Measurements from ENCODE around the gene THSD8.

Gene THSD8

DNA sequence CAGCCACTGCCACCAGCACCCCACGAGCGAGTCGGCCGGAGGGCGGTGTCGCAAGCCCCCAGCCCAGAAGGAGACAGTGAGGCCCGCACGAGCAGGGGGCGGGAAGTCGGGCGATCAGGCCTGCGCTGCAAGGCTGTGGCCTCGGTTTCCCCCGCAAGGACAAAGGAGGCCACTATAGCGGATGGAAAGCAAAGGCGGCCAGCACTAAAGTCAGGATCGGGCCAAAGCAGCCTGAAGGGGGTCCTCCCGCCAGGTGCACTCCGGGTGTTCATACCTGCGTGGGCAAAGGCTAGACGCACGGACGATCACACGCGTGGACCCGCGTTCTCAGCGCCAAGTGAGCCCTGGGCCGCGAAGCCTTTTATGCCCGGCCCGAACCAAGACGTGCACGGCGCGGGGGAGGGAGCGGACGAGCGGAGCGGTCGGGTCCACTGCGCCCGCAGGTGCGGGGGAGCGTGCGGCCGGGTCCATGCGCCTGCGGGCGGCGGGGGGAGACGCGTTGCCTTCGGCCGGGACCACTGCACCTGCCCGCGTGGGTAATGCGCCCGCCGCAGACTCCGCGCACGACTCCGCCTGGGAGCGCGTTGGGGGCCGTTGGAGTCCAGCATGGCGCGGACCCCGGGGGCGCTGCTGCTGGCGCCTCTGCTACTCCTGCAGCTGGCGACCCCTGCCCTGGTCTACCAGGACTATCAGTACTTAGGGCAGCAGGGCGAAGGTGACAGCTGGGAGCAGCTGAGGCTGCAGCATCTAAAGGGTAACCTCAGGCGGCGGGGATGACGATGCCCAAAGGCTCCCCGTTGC lies at the start of gene THSD8, which contains the start of gene PRDX2:
Gene THSD8, plus strand, starts transcription at position 604 of the 801 bp plus-strand sequence. Its CDS starts 3 bp downstream, at position 607.
Gene PRDX2, minus strand, starts transcription at position 335 of the 801 bp plus-strand sequence. CDS start 539 bp downstream, outside the sequence.
- peak in 1 of 2 donors; percentile 72 for DNase-seq (ENCODE audit: low read depth in 2 of 2)

DNA sequence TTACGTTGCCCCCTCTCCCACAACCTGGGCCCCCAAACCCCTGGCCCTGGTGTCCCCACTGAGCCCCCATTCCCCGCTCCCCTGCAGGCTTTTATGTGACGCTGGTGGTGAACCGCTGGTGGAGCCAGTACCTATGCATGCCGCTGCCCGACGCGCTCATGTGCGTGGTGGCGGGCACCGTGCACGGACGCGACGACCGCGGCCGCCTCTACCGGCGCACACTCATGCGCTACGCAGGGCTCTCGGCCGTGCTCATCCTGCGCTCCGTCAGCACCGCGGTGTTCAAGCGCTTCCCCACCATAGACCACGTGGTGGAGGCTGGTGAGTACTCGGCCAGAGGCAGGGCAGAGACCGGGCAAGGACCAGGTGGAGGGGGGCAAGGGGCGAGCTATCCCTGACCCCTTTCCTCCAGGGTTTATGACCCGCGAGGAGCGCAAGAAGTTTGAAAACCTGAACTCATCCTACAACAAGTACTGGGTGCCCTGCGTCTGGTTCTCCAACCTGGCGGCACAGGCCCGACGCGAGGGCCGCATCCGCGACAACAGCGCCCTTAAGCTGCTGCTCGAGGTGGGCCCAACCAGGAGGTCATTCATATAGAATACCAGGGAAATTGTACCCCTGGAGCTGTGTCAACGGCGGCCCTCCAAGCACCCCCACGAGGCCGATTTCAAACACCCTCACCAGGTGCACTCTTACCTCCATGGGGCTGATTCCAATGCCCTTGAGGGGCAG lies 47.2 kb upstream of the THSD8 start:
- no peak for DNase-seq (ENCODE audit: low read depth in 2 of 2)

DNA sequence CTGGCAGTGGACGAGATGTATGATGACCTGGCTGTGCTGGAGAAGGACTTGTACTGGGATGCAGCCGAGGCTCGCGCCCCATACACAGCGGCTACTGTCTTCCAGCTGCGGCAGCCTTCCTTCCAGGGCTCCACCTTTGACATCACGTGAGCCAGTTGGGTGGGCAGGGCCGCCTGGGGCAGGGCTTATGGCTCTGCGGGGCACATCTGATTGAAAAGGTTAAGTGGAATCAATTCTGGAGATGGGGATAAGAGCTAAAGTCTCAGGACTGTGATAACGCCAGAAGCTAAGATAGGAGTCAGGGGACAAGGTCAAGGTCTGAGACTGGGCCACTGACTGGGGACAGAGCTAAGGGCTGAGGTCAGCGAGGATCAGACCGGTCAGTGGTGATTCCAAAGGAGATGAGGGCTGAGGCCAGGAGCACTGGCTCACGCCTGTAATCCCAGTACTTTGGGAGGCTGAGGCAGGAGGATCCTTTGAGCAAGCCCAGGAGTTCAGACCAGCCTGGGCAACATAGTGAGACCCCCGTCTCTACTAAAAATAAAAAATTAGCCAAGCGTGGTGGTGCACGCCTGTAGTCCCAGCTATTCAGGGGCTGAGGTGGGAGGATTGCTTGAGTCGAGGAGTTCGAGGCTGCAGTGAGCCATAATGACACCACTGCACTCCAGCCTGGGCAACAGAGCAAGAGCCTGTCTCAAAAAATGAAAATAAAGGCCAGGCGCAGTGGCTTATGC lies 45.6 kb upstream of the THSD8 start:
- no peak for DNase-seq (ENCODE audit: low read depth in 2 of 2)

DNA sequence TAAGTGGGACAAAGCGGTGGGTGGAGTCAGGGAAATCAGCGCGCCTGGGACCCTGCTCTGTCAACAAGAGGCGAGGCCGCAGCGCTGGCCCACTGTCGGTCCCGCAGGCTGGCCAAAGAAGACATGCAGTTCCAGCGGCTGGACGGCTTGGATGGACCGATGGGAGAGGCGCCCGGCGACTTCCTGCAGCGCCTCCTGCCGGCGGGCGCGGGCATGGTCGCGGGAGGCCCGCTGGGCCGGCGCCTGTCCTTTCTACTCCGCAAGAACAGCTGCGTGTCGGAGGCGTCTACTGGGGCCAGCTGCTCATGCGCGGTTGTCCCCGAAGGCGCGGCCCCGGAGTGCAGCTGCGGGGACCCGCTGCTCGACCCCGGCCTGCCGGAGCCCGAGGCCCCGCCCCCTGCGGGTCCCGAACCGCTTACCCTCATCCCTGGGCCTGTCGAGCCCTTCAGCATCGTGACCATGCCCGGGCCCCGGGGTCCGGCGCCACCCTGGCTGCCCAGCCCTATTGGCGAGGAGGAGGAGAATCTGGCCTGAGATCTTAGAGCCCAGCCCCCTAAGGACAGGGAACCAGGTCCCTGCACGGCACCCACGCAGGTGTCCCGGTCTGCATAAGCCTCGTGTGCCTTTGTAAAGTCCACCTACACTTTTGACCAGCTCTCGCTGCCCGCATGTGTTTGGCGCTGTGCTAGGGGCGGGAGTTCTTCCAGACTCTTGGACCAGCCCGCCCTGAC lies 44.2 kb upstream of the THSD8 start:
- DNase-seq (ENCODE audit: low read depth in 2 of 2) = peak; percentile 46 to 58

DNA sequence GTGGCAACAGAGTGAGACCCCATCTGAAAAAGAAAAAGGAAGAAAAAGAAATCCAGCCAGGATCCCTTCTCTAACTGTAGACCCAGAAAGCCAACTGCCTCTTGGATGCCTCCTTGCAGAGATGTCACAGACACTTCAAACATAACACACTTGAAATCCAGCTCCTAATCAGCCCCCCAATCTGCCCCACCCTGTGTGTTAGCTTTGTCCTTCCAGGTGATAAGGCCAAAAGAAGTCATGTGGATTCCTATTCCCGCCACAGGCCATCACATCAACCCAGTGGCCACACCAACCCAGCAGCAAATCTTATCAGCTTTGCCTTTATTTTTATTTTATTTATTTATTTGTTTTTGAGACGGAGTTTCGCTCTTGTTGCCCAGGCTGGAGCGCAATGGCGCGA lies 42.2 kb upstream of the THSD8 start:
- no peak for DNase-seq (ENCODE audit: low read depth in 2 of 2)

DNA sequence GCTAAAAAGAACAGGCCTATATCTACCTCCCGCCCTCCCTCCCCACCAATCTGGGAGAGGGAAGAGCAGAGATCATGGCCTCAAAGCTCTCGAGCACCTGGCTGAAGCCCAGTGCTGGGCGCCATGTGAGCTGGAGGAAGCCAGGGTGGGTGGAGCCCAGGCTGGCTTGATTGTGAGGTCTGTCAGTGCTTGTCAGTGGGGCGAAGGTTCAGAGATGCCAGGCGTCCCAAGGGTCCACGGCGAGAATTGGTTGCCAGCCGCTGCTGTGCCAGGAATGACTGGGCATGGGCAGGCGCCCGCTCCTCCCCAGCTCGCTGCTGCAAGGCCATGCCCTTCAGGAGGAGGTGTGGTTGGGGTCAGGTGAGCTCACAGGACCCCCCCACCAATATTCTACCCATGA lies 38.8 kb upstream of the THSD8 start:
- no peak for DNase-seq (ENCODE audit: low read depth in 2 of 2)

DNA sequence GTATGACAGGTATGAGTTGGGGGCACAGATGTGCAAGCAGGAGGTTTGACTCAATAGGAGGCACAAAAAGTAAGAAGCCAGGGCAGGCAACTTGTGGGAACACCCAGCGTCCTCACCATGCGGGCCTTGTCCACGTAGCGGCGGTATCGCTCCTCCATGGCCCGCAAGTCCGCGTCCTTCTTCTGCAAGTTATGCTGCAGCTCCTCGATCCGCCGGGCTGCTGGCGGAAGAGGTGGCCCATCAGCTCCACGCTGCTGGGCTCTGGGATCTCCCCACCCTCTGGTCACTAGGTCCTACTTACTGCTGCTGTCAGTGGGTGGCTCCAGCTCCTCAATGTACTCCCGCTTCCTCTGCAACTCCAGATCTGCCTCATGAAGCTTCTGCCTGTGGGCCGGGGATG lies 37.2 kb upstream of the THSD8 start:
- no peak for DNase-seq (ENCODE audit: low read depth in 2 of 2)

DNA sequence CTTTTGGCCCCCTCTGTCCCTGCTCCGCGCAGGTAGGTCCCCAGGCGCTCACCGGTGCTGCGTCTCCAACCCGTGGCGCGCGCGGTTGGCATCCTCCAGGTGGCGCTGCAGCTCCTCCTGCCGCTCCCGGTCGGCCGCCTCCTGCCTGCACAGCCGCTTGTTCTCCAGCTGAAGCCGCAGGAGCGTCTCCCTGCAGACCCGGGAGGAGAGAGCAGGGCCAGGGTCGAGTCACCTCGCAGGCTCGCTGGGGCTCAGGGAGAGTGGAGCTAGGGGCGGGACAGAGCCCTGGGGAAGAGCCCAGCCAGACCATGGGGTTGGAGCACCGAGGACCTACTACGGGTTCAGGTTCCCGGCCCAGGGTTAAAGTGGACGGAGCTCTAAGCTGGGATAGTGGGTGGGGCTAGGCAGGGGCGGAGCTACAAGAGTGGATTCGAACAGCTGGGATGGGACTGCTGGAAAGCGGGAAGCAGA lies 35.8 kb upstream of the THSD8 start:
- DNase-seq (ENCODE audit: low read depth in 2 of 2) = peak; percentile 73 to 84

DNA sequence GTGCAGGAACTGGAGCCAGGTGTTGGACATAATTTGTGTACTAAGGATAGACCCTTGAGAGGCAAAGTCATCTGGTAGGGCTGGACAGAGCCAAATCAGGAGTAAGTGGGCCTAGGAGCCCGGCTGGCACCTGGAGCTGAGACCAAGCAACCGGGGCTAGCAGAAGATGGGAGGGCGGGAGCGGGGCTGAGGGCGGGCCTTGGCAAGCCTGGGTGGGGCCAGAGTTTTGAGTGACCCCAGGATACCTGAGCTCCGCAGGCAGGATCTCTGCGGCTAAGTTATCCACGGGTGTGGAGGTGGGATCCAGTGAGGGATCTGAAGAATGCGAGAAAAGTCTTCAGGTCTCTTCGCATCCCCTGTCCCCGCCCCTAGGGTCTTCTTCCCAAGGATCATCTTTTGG lies 34.7 kb upstream of the THSD8 start:
- DNase-seq (ENCODE audit: low read depth in 2 of 2) = no peak

DNA sequence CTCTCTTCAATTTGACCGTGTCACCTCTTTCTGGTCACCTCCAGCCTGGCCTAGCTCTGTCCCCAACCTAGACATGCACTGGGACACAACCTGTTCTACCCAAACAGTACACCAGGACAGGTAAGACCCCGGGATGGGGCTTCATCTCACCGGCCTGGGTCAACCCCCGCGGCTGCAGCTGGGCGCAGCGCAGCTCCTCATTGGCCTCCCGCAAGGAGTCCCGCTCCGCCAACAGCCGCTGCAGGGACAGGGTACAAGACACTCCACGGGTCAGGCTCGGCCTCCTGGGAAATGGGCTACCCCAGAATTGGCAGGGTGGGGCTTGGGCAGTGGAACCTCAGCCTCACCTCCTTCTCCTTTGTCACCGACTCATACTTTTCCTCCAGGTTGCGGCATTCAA lies 34.2 kb upstream of the THSD8 start:
- DNase-seq (ENCODE audit: low read depth in 2 of 2) = no peak

DNA sequence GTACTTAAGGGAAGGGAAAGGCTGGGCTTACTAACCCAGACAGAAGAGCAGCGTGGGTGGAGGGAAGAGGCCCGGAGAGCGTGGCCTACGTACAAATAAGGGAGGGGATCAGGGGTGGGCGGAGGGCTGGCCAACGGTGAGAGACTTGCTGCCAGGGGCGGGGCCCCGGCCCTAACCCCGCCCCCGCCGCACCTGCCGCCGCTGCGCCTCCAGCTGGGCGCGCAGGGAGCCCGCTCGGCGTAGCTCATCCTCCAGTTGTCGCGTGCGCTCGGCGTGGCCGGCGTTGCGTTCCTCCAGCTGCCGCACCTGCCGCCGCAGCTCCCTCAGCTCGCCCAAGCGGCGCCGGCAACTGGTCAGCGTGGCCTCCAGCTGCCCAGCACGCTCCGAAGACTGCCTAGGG lies 32.2 kb upstream of the THSD8 start:
- DNase-seq (ENCODE audit: low read depth in 2 of 2) = peak in 1 of 2 donors; percentile 58

DNA sequence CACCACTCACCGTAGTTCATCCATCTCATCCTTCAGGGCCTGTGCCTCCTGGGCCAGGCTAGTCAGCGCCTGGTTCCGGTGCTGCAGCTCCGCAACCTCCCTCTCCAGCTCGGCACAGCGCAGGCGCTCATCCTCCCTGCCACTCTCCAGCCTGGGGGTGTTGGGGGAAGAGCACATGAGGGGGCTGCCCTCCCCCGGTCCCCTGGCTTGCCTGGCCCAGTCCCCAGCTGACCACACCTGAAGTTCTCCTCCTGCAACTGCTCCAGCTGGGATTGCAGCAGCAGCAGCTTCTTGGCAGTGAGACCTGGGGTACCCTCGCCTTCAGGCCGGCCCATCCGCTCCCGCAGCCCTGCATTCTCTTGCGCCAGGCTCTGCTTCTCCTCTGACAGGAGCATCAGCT lies 30.9 kb upstream of the THSD8 start:
- no peak for DNase-seq (ENCODE audit: low read depth in 2 of 2)

DNA sequence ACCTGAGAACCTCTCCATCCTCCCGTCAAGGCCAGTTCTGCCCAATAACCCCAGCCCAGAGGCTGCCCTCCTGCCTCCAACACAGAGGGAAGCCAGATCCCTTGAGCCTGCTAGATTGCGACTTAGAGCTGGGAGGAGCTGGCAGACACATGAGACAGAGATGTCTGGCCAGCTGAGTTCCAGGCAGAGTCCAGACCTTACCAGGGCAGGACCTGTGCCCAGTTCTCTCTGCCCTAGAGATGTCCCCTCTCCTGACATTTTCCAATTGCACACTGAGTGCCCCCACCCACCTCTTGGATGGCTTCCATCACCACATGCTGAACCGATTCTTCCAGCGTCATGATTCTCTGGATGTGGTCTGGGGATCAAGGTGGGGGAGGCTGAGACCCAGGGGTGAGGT lies 29.5 kb upstream of the THSD8 start:
- DNase-seq (ENCODE audit: low read depth in 2 of 2) = no peak

DNA sequence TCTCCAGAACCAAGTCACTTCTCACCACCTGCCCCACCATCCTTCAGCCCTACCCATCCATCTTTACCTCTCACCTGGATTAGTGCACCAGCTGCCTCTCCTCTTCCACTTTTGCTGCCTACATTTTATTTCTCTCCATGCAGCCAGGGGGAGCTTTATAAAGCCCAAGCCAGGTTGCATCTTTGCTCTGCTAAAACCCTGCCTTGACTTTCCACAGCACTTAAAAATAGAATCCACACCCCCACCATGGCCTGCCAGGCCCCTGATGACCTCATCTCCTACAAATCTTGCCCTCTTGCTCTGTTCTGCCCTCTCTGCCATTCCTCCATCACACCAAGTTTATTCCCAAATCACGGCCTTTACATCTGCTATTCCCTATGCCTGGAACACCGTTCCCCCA lies 28.3 kb upstream of the THSD8 start:
- no peak for DNase-seq (ENCODE audit: low read depth in 2 of 2)

DNA sequence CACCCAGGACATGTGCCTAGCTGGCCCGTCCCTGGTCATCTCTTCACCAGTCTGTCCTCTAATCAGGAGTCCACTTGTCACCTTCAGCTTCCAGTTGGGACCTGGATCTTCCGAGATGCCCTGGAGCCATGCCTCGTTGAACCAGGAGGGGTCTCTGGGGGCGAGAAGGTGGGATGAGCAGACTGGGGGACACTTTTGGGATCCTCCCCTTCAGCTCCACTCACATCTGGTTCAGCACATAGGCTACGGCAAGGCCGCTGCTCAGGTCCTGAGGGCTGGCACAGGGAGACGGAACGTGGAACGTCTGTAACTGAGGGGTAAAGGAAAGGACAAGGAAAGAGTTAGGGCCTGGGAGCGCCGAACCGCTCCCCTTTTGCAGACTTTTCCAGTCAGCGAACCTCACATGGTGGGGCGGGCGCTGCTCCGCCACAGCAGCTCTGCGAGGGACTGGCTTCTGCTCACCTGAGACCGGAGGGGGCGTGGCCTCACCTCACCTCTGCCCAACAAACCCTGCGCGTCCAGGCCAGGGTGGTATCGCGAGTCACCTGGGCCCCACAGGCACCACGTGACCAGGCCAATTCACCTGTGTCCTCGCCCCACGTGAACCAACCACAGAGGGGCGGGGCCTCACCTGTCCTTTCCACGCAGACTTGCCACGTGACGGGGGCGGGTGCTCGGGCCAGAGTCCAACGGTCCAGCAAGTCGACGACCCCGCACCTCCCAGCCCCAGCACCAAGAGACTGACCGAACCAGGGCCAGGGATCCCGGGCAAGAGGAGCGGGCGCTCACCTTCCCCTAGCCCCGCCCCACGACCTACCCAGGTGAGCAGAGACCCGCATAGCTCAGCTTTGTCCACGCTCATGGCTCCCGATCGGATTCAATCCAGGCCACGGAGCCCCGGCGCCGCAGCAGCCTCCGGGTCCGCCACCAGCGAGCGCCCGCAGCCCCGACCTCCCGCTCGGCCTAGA lies 27.0 kb upstream of the THSD8 start, which contains the start of gene HOOK2:
Gene HOOK2, minus strand, starts transcription at position 965 of the 968 bp plus-strand sequence. Its CDS starts 103 bp downstream, at position 862.
- no peak for DNase-seq (ENCODE audit: low read depth in 2 of 2)

DNA sequence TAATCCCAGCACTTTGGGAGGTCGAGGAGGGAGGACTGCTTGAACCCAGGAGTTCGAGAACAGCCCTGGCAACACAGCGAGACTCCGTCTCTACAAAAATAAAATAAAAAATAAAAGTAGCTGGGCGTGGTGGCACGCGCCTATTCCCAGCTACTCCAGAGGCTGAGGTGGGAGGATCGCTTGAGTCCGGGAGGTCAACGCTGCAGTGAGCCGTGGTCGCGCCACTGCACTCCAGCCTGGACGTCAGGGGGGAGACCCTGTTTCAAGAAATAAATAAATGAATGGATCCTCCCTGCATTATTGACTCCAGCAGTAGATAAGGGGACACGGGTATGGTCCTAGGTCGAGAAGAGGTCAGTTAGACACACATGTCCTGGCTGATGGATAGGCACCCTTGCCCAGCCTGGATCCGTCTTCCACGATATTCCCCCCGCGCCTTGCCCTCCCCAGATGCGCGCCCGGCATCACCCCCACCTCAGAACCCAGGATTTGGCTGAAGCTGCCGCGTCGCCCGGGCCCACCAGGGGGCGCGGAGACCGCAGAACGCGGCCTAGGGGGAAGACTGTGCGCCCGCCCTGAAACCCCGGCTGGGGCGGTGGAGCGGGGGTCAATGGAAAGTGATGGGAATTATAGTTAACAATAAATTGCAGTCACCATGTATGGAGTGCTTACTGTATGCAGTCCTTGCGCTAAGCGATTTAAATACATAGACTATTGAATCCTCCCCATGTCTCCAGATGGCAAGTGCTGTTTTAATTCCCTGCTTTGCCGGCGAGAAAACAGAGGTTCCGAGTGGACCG lies 24.5 kb upstream of the THSD8 start:
- peak; percentile 81 to 83 for DNase-seq (ENCODE audit: low read depth in 2 of 2)

DNA sequence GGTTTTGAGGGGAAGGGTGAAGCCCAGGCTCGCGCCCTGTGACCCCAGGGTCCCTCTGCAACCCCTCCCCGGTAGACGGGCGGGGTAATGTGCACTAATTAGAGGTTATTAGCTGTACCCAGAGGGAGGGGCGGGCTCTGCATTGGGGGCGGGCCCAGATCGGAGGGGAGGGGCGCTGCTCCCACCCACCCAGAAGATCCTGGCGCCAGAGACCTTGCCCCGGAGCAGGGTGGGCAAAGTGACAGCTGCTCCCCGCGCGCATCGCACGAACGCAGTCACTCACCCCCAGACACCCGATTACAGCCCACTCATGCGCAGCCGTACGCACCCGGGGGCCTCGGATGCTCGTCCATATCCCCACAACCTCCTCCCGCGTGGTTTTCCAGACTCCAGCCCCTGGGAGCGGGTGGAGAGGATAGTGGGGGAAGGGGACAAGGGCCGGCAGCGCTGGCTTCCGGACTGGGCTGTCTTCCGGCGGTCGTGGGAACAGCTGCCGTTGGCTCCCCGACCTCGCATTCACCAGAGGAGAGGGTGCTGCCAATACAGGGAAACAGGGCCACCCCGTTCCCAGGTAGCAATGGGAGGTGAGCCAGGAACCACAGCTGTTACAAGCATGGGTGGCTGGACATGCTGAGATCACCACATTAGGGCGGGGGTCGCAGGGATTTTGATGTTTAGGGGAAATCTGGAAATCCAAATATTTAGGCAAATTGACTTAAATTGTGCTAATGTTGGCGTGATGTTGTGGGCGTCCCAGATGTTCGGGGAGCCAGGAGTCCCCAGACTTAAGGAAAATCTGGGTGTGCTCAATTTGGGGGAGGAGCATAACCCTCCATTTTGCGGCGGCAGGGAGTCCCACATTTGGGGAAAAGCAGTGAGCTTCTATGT lies 23.6 kb upstream of the THSD8 start:
- peak in 1 of 2 donors; percentile 48 for DNase-seq (ENCODE audit: low read depth in 2 of 2)

DNA sequence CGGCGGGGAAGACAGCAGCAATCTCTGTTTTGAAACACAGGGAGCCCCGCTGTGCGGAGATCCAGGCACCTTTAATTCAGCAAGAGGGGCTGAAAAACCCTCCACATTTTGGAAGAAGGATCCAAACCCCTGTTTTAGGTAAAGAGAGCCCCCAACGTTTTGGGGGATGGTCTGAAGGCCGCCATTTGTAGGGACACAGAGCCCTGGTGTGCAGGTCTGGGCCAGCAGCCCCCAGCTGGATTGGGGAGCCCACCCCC lies 23.0 kb upstream of the THSD8 start:
- DNase-seq (ENCODE audit: low read depth in 2 of 2) = no peak

All from stimulated activated CD4-positive, alpha-beta T cell treated with anti-CD3 and anti-CD28 coated beads, Interleukin-1b, Interleukin-23, amount 100 ng/mL, for 4 hours (primary cell).